ENCODE results near the gene RBBP8NL. TPM values are rescaled to one million over a fixed set of nuclear protein-coding genes. Genes with fewer than 3 reads are reported as not detected.
A peak's percentile ranks its signal among the peaks of the same experiment; 100 is the strongest.

RBBP8NL gene
- total RNA-seq, 2 experiments from 2014 or later = not detected

DNA sequence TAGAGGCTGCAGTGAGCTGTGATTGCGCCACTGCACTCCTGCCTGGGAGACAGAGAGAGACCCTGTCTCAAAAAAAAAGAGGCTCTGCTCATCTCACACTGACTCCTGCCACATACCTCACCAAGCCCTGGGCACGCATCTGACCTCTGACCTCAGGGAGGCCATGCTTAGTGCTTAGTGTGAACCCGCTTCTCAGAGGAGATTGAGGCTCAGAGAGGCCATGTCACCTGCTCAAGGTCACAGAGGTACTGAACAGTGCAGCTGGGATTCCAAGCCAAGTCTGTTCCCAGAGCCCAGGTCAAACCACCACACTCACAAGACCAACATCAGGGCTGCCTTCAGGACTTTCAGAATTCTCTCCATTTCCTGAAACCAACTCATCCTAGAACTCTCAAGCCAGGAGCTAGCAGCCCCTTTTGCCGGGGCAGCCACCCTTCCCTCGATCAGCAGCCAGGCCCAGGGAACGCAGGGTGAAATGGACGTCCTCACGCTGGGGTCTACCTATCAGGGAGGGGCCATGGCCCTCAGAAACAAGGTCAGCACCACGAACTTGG lies 23.1 kb downstream of the RBBP8NL start:
- Mint-ChIP-seq H3K4me3 (peak overlapping the region; percentile 19), H3K36me3 (ENCODE audit: low read depth) (peaks cover 2% of the 10 kb centered on the region), H3K27ac (no peak overlapping the region), H3K9me3 (no peaks in the 10 kb centered on the region), H3K4me1 (ENCODE audit: low read depth) (peaks cover 22% of the 10 kb centered on the region), H3K27me3 (ENCODE audit: low read depth) (no peaks in the 10 kb centered on the region)
- intact Hi-C loops (cut with micrococcal nuclease) = loop anchor here (1.0 kb wide), 1 partner anchor 16 kb away; no protein-coding TSS in a partner anchor
- CTCF ChIA-PET = no interaction called here
- no peak for DNase-seq

DNA sequence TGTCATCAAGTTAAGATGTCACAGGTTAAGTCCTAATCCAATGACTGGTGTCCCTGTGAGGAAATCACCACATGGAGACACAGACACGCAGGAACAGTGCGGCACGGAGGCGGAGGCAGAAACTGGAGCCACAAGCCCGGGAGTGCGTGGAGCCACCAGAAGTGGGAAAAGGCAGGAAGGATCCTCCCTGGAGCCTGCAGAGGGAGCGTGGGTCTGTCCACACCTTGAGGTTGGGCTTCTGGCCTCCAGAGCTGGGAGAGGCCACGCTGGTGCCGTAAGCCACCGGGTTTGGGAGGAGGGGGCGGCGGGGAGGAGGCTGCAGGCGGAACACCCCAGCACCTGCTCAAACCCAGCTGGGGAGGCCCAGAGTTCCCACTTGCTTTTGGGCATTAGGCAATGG lies 24.0 kb downstream of the RBBP8NL start:
- CTCF ChIA-PET = no interaction called here
- Mint-ChIP-seq H3K27ac (no peak overlapping the region), H3K4me3 (no peak overlapping the region), H3K27me3 (ENCODE audit: low read depth) (no peaks in the 10 kb centered on the region), H3K36me3 (ENCODE audit: low read depth) (peaks cover 2% of the 10 kb centered on the region), H3K4me1 (ENCODE audit: low read depth) (peaks cover 22% of the 10 kb centered on the region), H3K9me3 (no peaks in the 10 kb centered on the region)
- intact Hi-C loops (cut with micrococcal nuclease) = no loop called here
- DNase-seq = no peak

DNA sequence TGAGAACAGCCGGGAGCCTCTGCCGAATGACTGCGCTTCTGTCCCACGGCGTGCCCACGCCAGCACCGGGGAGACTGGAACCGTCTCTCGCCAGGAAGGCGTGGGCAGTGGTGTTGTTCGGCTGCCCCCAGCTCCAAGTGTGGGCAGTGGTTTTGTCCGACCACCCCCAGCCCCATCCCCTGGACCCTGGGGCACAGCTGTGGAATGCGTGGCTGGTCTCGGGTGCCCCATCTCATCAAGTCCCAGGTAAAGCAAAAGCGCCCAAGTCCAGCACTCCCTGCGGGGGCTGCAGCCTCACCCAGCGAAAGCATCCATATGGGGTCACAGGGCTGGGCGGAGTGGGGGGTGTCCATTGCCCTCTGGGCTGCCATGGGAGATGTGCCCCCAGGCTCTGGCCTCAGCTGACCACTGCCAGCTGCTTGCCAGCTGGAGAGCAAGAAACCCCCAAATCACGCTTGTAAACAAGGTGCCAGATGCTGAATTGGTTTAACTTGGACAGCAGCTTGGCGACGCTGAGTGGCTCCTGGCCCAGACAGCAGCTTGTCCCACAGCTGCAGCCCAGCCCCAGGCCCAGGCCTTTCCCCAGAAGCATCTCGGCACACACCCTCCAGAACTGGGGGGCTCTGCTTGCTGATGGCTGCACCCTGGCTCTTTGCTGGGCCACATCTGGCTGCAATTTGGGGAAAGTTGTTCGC lies 24.7 kb downstream of the RBBP8NL start:
- Mint-ChIP-seq H3K4me3 (no peak overlapping the region), H3K27me3 (ENCODE audit: low read depth) (no peaks in the 10 kb centered on the region)
- CTCF ChIA-PET = no interaction called here

DNA sequence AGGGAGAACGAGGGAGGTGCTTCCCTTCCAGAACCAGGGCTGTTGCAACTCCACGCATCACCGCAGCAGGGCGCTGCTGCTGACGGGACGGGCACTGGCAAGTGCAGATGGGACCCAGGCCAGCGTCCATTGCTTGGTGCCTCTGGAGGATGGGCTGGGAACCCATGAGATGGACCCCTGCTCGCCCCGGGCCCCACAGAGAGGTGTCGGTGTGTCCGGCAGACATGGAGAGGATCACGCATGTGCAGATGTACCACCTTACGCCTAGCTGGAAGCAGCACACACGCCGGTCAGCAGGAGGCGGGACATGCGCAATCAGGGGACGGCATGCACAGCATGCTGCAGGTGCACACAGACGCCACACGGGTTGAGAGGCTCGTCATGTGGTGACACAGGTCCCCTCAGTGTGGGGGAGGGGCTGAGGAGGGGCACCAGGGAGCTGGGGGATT lies 26.0 kb downstream of the RBBP8NL start:
- DNase-seq = no peak
- H3K27me3 Mint-ChIP-seq (ENCODE audit: low read depth) = no peaks in the 10 kb centered on the region
- H3K4me3 Mint-ChIP-seq = no peak overlapping the region
- H3K9me3 Mint-ChIP-seq = peaks cover 2% of the 10 kb centered on the region
- no peak overlapping the region for H3K27ac Mint-ChIP-seq
- CTCF ChIA-PET = interaction anchor here (0.9 kb wide), 1 partner anchor 18 kb away, joined by 3 read pairs; no protein-coding TSS in a partner anchor
- H3K4me1 Mint-ChIP-seq (ENCODE audit: low read depth) = peaks cover 18% of the 10 kb centered on the region
- peaks cover 3% of the 10 kb centered on the region for H3K36me3 Mint-ChIP-seq (ENCODE audit: low read depth)
- intact Hi-C loops (cut with micrococcal nuclease) = no loop called here

More for the DNA sequence above, 24.7 kb downstream of the RBBP8NL start:
- Mint-ChIP-seq H3K36me3 (ENCODE audit: low read depth) (peaks cover 3% of the 10 kb centered on the region), H3K27ac (no peak overlapping the region), H3K9me3 (peaks cover 2% of the 10 kb centered on the region), H3K4me1 (ENCODE audit: low read depth) (peaks cover 18% of the 10 kb centered on the region)
- DNase-seq = no peak
- intact Hi-C loops (cut with micrococcal nuclease) = no loop called here

DNA sequence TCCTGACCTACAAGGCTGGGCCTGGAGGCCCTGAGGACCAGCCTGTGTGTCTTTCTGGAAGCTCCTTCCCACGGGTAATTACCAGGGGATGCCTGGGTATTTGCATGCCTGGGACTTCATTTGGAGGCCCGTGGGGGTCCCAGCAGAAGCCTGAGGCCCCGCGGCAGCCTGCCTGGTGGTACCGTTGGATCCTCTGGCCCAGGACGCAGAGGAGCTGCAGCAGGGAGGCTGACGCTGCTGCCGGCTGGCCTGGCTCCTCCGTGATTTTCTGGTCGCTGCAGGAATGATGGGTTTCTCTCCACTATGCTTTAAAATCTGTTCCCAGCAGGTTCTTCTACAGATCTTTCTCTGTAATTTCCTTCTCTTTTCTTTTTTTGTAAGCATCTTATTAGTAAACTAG lies 26.8 kb downstream of the RBBP8NL start:
- H3K36me3 Mint-ChIP-seq (ENCODE audit: low read depth) = peaks cover 3% of the 10 kb centered on the region
- H3K27ac Mint-ChIP-seq = no peak overlapping the region
- H3K9me3 Mint-ChIP-seq = peaks cover 2% of the 10 kb centered on the region
- H3K4me3 Mint-ChIP-seq = no peak overlapping the region
- DNase-seq = no peak
- intact Hi-C loops (cut with micrococcal nuclease) = no loop called here
- H3K4me1 Mint-ChIP-seq (ENCODE audit: low read depth) = peaks cover 12% of the 10 kb centered on the region
- CTCF ChIA-PET = interaction anchor here (0.9 to 1.1 kb wide), 3 partner anchors 11 to 99 kb away, joined by 3 to 4 read pairs (median 3); no protein-coding TSS in a partner anchor
- no peaks in the 10 kb centered on the region for H3K27me3 Mint-ChIP-seq (ENCODE audit: low read depth)

DNA sequence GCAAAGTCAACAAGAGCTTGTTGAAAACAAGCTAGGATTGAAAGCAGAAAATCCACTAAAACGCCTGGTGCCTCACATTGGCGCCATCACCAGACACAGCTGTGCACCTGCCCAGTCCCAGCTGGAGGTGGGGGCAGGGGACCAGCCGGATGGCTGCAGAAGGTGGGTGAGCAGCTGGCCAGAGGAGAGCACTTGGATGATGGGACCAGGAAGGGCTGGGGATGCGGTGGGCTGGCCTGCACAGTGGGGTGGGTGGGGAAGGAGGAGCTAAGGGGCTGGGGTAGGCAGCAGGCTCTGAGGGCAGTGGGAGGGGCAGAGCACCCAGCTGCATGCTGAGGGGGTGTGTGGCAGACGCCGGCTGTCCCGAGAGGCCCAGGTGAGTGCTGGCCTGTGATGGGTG lies 27.3 kb downstream of the RBBP8NL start:
- intact Hi-C loops (cut with micrococcal nuclease) = no loop called here

DNA sequence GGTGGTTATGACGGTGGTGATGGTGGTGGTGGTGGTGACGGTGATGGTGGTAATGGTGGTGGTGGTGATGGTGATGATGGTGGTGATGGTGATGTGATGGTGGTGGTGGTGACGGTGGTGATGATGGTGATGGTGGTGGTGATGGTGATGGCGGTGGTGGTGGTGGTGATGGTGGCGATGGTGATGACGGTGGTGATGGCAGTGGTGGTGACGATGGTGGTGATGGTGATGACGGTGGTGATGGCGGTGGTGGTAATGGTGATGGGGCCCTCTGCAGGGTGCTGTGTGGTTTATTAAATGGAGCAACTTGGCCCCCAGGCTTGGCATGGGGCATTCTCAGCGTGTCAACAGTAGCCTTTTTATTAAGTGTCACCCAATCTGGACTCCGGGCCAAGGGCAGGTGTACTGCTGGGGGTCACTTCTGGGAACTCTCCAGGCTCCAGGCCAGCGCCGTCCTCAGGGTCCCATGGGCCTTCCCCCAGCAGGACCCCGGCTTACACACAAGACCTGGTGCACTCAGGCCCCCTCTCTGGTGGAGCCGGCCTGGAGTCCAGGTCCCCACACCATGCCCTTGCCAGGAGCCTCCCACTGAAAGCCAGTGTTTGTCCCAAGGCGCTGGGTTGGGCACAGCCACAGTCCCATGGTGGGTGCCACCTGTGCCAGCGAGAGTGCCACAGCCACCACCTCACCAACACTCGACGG lies 29.1 kb downstream of the RBBP8NL start:
- no peaks in the 10 kb centered on the region for H3K27me3 Mint-ChIP-seq (ENCODE audit: low read depth)
- H3K36me3 Mint-ChIP-seq (ENCODE audit: low read depth) = peaks cover 3% of the 10 kb centered on the region
- CTCF ChIA-PET = no interaction called here
- DNase-seq = no peak
- no peaks in the 10 kb centered on the region for H3K4me1 Mint-ChIP-seq (ENCODE audit: low read depth)
- H3K27ac Mint-ChIP-seq = no peak overlapping the region
- no peak overlapping the region for H3K4me3 Mint-ChIP-seq
- peaks cover 2% of the 10 kb centered on the region for H3K9me3 Mint-ChIP-seq
- intact Hi-C loops (cut with micrococcal nuclease) = no loop called here

More for the DNA sequence above, 27.3 kb downstream of the RBBP8NL start:
- H3K27ac Mint-ChIP-seq = no peak overlapping the region
- H3K4me1 Mint-ChIP-seq (ENCODE audit: low read depth) = peaks cover 7% of the 10 kb centered on the region
- CTCF ChIA-PET = interaction anchor here (0.9 to 1.1 kb wide), 2 partner anchors 12 to 100 kb away, joined by 3 to 4 read pairs; no protein-coding TSS in a partner anchor
- no peak overlapping the region for H3K4me3 Mint-ChIP-seq
- peaks cover 3% of the 10 kb centered on the region for H3K36me3 Mint-ChIP-seq (ENCODE audit: low read depth)
- no peak for DNase-seq
- H3K9me3 Mint-ChIP-seq = peaks cover 2% of the 10 kb centered on the region
- no peaks in the 10 kb centered on the region for H3K27me3 Mint-ChIP-seq (ENCODE audit: low read depth)

DNA sequence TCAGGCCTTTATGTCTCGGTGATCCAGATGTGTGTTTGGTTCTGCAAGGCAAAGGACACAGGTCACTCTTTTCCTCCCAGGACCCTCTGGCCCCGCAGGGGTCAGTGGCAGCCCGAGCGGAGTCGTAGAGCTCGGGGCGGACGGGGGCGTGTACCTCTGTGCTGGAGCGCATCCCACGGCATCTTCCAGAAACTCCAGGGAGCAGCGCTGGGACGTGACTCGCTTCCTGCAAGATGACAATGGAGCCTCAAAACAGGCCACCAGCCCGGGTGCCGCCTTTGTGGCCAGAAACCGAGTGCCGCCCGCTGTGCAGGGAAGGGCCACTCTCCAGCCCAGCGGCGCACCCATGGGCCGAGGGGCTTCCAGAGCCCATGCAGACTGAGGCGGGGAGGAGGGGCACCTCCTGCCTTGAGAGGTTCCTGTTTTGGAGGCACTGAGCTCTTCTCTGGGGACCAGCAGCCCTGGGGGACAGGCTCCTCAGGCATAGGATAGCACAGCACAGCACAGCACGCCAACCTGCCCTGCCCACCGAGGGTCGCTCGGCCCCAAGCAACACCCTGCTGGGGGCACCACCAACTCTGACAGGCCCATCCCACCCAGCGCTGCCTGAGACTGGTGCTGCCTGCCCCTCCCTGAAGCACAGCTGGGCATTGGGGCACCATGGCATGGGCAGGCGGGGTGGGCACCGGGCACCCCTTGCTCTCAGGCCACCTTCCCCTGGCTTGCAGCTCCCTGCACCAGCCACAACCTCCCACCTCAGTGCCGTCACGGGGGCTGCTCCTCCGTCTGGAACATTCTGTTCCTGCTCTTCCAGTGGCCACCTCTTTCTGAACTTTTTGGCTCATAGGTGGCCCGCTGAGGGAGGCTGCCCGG lies 30.7 kb downstream of the RBBP8NL start:
- intact Hi-C loops (cut with micrococcal nuclease) = no loop called here
- Mint-ChIP-seq H3K9me3 (peaks cover 2% of the 10 kb centered on the region), H3K4me3 (no peak overlapping the region), H3K4me1 (ENCODE audit: low read depth) (no peaks in the 10 kb centered on the region), H3K36me3 (ENCODE audit: low read depth) (peaks cover 3% of the 10 kb centered on the region), H3K27ac (no peak overlapping the region), H3K27me3 (ENCODE audit: low read depth) (no peaks in the 10 kb centered on the region)
- CTCF ChIA-PET = interaction anchor here (1.2 kb wide), 1 partner anchor 14 kb away, joined by 3 read pairs; no protein-coding TSS in a partner anchor
- DNase-seq = no peak

DNA sequence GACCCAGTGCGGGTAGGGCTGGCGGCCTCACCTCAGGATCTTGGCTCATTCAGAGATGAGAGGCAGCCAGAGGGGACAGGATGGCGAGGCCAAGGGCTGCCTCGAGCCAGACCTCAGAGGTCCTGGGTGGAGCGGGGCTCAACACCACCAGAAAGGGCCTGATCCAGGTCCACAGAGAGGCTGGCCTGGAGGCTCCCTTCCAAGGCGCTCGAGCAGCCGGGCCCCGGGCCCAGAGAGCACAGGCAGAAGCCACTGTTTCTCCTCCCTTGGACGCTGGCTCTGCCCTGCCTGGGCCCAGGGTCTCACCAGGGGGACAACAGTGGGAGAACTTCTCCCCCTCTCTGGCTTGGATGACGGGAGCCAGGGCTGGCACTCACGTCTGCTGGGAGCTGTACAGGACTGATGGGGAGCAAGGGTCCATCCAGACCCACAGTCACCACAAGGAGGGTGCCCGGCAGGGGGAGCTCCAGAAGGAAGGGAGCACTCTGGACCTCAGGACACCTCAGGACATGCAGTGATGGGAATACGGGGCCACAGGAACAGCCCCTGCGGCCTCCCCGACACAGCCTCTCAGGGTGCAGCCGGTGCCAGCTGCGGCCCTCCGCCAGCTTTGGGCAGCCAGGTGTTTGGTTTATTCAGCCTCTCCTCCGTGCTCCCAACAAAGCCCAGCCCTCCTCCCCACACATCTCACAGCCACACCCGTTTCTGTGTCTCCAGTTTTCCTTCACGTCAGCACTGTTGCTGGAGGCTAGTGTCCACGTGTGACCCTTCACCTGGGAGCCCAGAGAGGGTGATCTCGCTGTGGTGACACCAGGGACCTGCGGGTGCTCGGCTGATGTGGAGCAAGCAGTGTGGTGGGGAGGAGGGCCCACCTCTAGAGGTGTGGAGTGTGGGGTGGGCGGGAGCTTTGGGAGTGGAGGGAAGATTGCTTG lies 31.8 kb downstream of the RBBP8NL start:
- intact Hi-C loops (cut with micrococcal nuclease) = no loop called here
- no peaks in the 10 kb centered on the region for H3K4me1 Mint-ChIP-seq (ENCODE audit: low read depth)
- H3K4me3 Mint-ChIP-seq = no peak overlapping the region
- peaks cover 2% of the 10 kb centered on the region for H3K9me3 Mint-ChIP-seq
- peaks cover 3% of the 10 kb centered on the region for H3K36me3 Mint-ChIP-seq (ENCODE audit: low read depth)
- CTCF ChIA-PET = interaction anchor here (0.9 to 1.2 kb wide), 2 partner anchors 10 to 13 kb away, joined by 3 read pairs; no protein-coding TSS in a partner anchor
- H3K27ac Mint-ChIP-seq = no peak overlapping the region
- no peaks in the 10 kb centered on the region for H3K27me3 Mint-ChIP-seq (ENCODE audit: low read depth)
- DNase-seq = no peak

DNA sequence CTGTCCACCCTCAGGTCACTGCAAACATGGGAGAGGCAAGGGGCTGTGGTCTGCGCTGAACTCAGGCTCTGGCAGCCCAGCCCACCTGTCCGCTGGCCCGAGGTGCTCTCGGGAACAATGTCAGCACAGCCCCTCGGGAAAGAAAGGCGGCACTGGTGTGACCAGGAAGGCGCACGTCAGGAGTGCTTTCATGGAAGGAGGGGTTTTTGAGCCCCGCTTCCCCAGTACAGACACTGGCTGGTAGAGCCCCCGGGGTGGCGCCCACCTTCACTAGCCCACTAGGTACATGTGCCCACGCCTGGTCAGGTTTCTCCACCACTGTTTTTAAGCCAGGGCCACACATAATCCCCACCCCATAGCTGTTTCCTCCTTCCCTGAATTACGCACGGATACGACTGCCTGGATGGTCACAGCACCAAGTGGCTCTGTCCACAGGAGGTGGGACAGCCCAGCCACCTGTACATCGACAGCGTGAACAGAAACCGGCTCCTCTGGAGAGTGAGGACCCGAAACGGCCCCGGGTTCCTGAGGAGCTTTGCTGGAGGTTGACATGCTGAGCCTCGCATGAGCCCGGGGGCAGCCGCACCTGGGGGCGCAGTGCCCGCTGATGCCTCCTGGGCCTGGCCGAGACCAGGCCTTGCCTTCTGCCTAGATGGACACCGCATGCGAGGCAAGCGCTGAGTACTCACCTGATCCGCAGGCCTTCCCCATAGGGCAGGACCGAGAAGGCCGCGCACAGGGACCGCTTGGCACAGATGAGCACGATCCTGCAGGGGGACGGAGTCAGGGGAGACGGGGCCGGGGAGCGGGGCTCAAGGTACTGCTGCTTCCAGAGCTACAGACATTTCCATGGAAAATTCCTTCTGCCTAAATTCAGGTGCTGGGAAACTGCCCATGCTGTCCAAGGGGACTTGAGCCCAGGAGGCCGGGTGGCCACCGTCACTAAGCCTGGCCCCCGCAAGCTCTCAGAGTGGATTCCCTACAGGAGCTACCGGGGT lies 32.8 kb downstream of the RBBP8NL start:
- CTCF ChIA-PET = interaction anchor here (0.9 kb wide), 1 partner anchor 11 kb away, joined by 3 read pairs; no protein-coding TSS in a partner anchor
- peaks cover 2% of the 10 kb centered on the region for H3K4me1 Mint-ChIP-seq (ENCODE audit: low read depth)
- peaks cover 2% of the 10 kb centered on the region for H3K9me3 Mint-ChIP-seq
- DNase-seq = no peak
- H3K4me3 Mint-ChIP-seq = no peak overlapping the region
- no peaks in the 10 kb centered on the region for H3K27me3 Mint-ChIP-seq (ENCODE audit: low read depth)
- H3K36me3 Mint-ChIP-seq (ENCODE audit: low read depth) = peaks cover 8% of the 10 kb centered on the region
- no peak overlapping the region for H3K27ac Mint-ChIP-seq
- intact Hi-C loops (cut with micrococcal nuclease) = no loop called here

Data from activated naive CD4-positive, alpha-beta T cell treated with anti-CD3 and anti-CD28 coated beads for 36 hours (primary cell).